Glomerular endothelial cell (primary cell): ENCODE results near the gene ZNF76. TPM values are rescaled to one million over a fixed set of nuclear protein-coding genes. Genes with fewer than 3 reads are reported as not detected.
"Not testable (repeated sequence)": the region's sequence is repeated elsewhere in the genome, so short reads cannot be mapped to it uniquely, and the experiment has no call there.

Experiments
- DNase-seq: peaks from one replicate; pipeline ENCODE4 v3.0.0-alpha.2; 2011; ENCODE audit warnings: low read depth, low spot score; ENCODE audit errors: extremely low read depth
- total RNA-seq: library from RNA; depleted of rRNA; stranded (reverse); fragments of >200 nt; gene quantifications from 2 replicates; pipeline ENCODE4 v1.2.3, GENCODE V29; 2015

The ZNF76 gene
- total RNA-seq, 1 donor from 2014 or later = 19.2 TPM

GRCh38 chr6:35321091-35321490, 61.6 kb downstream of the ZNF76 start:
- DNase-seq = no peak

- DNase-seq = no peak
Measured at GRCh38 chr6:35327349-35328027, 68.0 kb downstream of the ZNF76 start.

GRCh38 chr6:35328108-35328723, 68.7 kb downstream of the ZNF76 start:
- no peak for DNase-seq

- DNase-seq = not testable (repeated sequence)
Measured at GRCh38 chr6:35328965-35329364, 69.4 kb downstream of the ZNF76 start.

GRCh38 chr6:35330541-35331119, 71.1 kb downstream of the ZNF76 start:
- no peak for DNase-seq

GRCh38 chr6:35332074-35332887, 72.7 kb downstream of the ZNF76 start:
- DNase-seq = not testable (repeated sequence)

- DNase-seq = no peak
Measured at GRCh38 chr6:35341557-35341956, 82.0 kb downstream of the ZNF76 start.

GRCh38 chr6:35342258-35343091, 82.9 kb downstream of the ZNF76 start, which contains the start of gene PPARD:
Gene PPARD (plus strand): TSS chr6:35342558. CDS start chr6:35411088, 68,530 bp downstream.
- DNase-seq = no peak

- no peak for DNase-seq
Measured at GRCh38 chr6:35343092-35343834, 83.7 kb downstream of the ZNF76 start.

GRCh38 chr6:35343835-35344550, 84.5 kb downstream of the ZNF76 start:
- no peak for DNase-seq

Other genes starting within 250 kb of the ZNF76 start
- gene TCP11, start 118.4 kb upstream of the ZNF76 start, total RNA-seq = 0.41 TPM in 1 of 2 replicates, not detected in the other
- 0.73 and 2.3 TPM in 2 replicates for gene SCUBE3, start 45.8 kb upstream of the ZNF76 start, total RNA-seq
- 2.1 and 3.4 TPM in 2 replicates for gene DEF6, start 38.1 kb downstream of the ZNF76 start, total RNA-seq
- 8.2 and 12.6 TPM in 2 replicates for gene PPARD, start 82.8 kb downstream of the ZNF76 start, total RNA-seq
- gene FANCE, start 192.6 kb downstream of the ZNF76 start, total RNA-seq = 2.7 and 3.7 TPM in 2 replicates
- 885 and 1,342 TPM in 2 replicates for gene RPL10A, start 208.7 kb downstream of the ZNF76 start, total RNA-seq
- 1.8 and 4.8 TPM in 2 replicates for gene TEAD3, start 237.3 kb downstream of the ZNF76 start, total RNA-seq